ENCODE data around the gene RNASET2. TPM values are rescaled to one million over a fixed set of nuclear protein-coding genes. Genes with fewer than 3 reads are reported as not detected.

Gene RNASET2
- total and polyA plus RNA-seq, 10 of the 15 experiments (the other 5 are each of a cell fraction or from before 2014, with no cell fraction given): 5.5 to 225 (median 50.2) TPM

DNA sequence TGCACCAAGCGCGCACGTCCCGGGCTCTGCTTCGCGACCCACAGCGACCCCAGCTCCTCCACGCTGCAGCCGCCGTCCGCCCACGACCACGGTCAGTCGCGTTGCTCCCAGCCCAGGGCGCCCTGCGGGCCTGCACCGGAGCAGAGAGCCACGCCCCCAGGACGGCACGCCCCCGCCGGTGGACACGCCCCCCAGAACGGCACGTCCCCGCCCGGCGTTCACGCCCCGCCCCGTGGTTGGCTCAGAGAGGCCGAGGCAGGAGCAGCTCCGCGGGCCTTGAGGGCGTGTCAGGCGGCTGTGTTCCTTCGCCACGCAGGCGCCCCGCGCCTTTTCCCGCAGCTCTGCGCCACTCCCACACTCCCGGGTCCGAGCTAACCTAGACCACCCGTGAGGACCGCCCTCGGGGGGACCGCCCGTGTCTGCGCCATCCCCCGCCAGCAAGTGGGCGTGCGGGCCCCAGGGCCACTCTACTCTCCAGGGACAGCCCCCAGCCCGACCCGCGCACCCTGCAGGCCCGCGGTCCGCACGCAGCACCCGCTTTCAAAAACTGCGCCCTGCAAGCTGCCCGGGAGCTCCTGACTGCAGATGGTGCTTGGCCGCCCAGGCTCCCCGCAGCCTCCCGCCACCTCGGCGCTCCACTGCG, at the start of gene RNASET2 (continued):
- TF ChIP-seq, protein P1, sequence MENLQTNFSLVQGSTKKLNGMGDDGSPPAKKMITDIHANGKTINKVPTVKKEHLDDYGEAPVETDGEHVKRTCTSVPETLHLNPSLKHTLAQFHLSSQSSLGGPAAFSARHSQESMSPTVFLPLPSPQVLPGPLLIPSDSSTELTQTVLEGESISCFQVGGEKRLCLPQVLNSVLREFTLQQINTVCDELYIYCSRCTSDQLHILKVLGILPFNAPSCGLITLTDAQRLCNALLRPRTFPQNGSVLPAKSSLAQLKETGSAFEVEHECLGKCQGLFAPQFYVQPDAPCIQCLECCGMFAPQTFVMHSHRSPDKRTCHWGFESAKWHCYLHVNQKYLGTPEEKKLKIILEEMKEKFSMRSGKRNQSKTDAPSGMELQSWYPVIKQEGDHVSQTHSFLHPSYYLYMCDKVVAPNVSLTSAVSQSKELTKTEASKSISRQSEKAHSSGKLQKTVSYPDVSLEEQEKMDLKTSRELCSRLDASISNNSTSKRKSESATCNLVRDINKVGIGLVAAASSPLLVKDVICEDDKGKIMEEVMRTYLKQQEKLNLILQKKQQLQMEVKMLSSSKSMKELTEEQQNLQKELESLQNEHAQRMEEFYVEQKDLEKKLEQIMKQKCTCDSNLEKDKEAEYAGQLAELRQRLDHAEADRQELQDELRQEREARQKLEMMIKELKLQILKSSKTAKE (IDR thresholded peaks at IDR 0.05; ENCODE audit: low read depth, poor library complexity, severe bottlenecking): no peak
- TF ChIP-seq NBN (IDR thresholded peaks at IDR 0.05) (0 out of 2 replicates have a peak, but pooled peaks have one; percentile 12), BCL11A (IDR thresholded peaks at IDR 0.05; ENCODE audit: low read depth, low read length) (no peak), ZBED1 (IDR thresholded peaks at IDR 0.05; ENCODE audit: borderline replicate concordance) (no peak), TCF7 (IDR thresholded peaks at IDR 0.05; ENCODE audit: borderline replicate concordance) (no peak), POLR2AphosphoS5 (IDR thresholded peaks at IDR 0.05; ENCODE audit: low read length) (peak; percentile 49; the same call in 1 of the 2 replicates), EZH2 (IDR thresholded peaks at IDR 0.05; ENCODE audit: borderline replicate concordance, control insufficient read depth, low read depth, low read length) (no peak), NR2F1 (conservative IDR thresholded peaks at IDR 0.05) (0 out of 2 replicates have a peak, but pooled peaks have one; percentile 64), HDGF (IDR thresholded peaks at IDR 0.05) (no peak), MTA2 (IDR thresholded peaks at IDR 0.05; ENCODE audit: low read depth) (no peak)

Data from GM12878 (cell line).